Stomach (tissue), 9 donors: ENCODE measurements around the gene ZNF770. TPM values are rescaled to one million over a fixed set of nuclear protein-coding genes. Genes with fewer than 3 reads are reported as not detected.
A peak's percentile ranks its signal among the peaks of the same experiment; 100 is the strongest.

ENCODE experiments used
- DNase-seq, 2 donors: peaks; one replicate each; pipeline versions ENCODE4 v3.0.0 to v3.0.0-alpha.2; 2013 to 2019
- H3K27ac ChIP-seq, 5 donors: fragments of 200-600 bp in 4 of 5; sonication (generic) in 4 of 5; one replicate each; pipeline ENCODE4 v1.5.1; 2013 to 2019; ENCODE audit warnings: mild to moderate bottlenecking in 1 of 5, moderate library complexity in 1 of 5
- H3K27me3 ChIP-seq, 3 donors: fragments of 200-600 bp; sonication (generic); one replicate each; pipeline ENCODE4 v1.5.1; 2017 to 2019; ENCODE audit warnings: mixed run types in 1 of 3
- H3K36me3 ChIP-seq, 4 donors: fragments of 200-600 bp; sonication (generic); 1 replicate in 3 of 4; 2 replicates in 1 of 4; pipeline ENCODE4 v1.5.1; 2016 to 2019
- H3K4me1 ChIP-seq, 4 donors: fragments of 200-600 bp; sonication (generic); one replicate each; pipeline ENCODE4 v1.5.1; 2016 to 2019
- H3K4me3 ChIP-seq, 4 donors: fragments of 200-600 bp; sonication (generic) in 3 of 4; one replicate each; pipeline ENCODE4 v1.5.1; 2016 to 2019; ENCODE audit warnings: mild to moderate bottlenecking in 1 of 4
- H3K9me3 ChIP-seq, 4 donors: fragments of 200-600 bp; sonication (generic); one replicate each; pipeline ENCODE4 v1.5.1; 2016 to 2019
- EP300 ChIP-seq: sonication (generic); formaldehyde crosslinking; IDR thresholded peaks from one replicate; pipeline ENCODE4 v1.6.1; 2017; ENCODE audit warnings: antibody characterized with exemption
- POLR2A ChIP-seq, 4 donors: fragments of 450-650 bp; IDR thresholded peaks; one replicate each; pipeline ENCODE4 v1.6.1; 2016; ENCODE audit warnings: antibody characterized with exemption in 4 of 4, control low read depth in 2 of 4, mild to moderate bottlenecking in 1 of 4, moderate library complexity in 1 of 4
- POLR2AphosphoS5 ChIP-seq, 3 donors: sonication (generic); formaldehyde crosslinking; IDR thresholded peaks; one replicate each; pipeline ENCODE4 v1.6.1; 2016; ENCODE audit warnings: antibody characterized with exemption in 3 of 3
- whole genome bisulfite sequencing, 5 donors: extraction: QIAGEN DNeasy Blood & Tissue Kit in 3 of 5; methylation state at CpG; one replicate each; pipeline versions ENCODE4 v1.1.5 to v1.1.7; 2013 to 2018; 5-methylcytosine and 5-hydroxymethylcytosine counted together
- intact Hi-C: fragments of 100-400 bp; cut with DNase I; formaldehyde crosslinking; loops from one replicate; pipeline ENCODE4 v1.15.1; 2023; ENCODE audit warnings: low total_unique reads
- polyA plus RNA-seq, 3 donors: library from polyadenylated mRNA; stranded (reverse); fragments of 200-250 nt; gene quantifications; one replicate each; pipeline ENCODE4 v1.2.3, GENCODE V29; 2013
- total RNA-seq, 5 donors: library from RNA; depleted of rRNA; stranded (reverse); fragments of >200 nt; gene quantifications; one replicate each; pipeline versions ENCODE4 v1.1.0 to v1.2.3, GENCODE V29; 2014 to 2016
- TF ChIP-seq, protein P1 (sequence below), 7 experiments: fragments of 450-650 bp in 4 of 7; fragments of 200-600 bp in 3 of 7; sonication (generic) in 3 of 7; IDR thresholded peaks; one replicate each; pipeline ENCODE4 v1.5.1; 2016 to 2019; ENCODE audit warnings: antibody characterized with exemption in 7 of 7, control low read depth in 2 of 7, mild to moderate bottlenecking in 1 of 7
- donor health status: healthy with polysubstance abuse.
- donor health status: Bipolar disorder and iron deficiency.
- donor health status: healthy.

Gene ZNF770
- total and polyA plus RNA-seq, 8 donors: 5.3 to 50.9 (median 8.4) TPM

DNA sequence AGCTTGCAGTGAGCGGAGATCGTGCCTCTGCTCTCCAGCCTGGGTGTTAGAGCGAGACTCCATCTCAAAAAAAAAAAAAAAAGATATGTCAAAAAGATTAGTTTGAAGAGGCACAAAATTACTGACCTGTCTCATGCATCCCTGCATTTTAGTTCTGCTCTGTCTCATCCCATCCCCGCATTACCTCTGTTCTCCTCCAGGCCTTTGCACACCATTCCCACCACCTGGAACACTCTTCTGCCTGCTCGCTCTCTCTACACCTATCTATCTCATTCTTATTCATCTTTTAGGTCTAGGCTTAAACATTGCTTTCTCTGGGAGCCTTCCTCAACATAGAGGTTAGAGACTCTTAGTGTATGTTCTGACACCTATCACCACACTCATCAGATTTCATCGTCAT lies 32.9 kb upstream of the ZNF770 start:
- no peaks in the 10 kb centered on the region for H3K9me3 ChIP-seq
- no peaks in the 10 kb centered on the region for H3K27me3 ChIP-seq
- peaks cover 0 to 4% (median 0%) of the 10 kb centered on the region in 4 donors for H3K4me1 ChIP-seq
- H3K4me3 ChIP-seq: no peak overlapping the region
- H3K36me3 ChIP-seq: no peaks in the 10 kb centered on the region
- intact Hi-C loops: no loop called here
- DNase-seq: no peak
- TF ChIP-seq POLR2A (IDR thresholded peaks at IDR 0.05) (no peak), POLR2AphosphoS5 (IDR thresholded peaks at IDR 0.05) (no peak), EP300 (no peak)
- H3K27ac ChIP-seq: no peak overlapping the region
- 89 to 97% (median 93%) methylated on average over 6 of the region's 6 CpGs for WGBS, 5 donors

DNA sequence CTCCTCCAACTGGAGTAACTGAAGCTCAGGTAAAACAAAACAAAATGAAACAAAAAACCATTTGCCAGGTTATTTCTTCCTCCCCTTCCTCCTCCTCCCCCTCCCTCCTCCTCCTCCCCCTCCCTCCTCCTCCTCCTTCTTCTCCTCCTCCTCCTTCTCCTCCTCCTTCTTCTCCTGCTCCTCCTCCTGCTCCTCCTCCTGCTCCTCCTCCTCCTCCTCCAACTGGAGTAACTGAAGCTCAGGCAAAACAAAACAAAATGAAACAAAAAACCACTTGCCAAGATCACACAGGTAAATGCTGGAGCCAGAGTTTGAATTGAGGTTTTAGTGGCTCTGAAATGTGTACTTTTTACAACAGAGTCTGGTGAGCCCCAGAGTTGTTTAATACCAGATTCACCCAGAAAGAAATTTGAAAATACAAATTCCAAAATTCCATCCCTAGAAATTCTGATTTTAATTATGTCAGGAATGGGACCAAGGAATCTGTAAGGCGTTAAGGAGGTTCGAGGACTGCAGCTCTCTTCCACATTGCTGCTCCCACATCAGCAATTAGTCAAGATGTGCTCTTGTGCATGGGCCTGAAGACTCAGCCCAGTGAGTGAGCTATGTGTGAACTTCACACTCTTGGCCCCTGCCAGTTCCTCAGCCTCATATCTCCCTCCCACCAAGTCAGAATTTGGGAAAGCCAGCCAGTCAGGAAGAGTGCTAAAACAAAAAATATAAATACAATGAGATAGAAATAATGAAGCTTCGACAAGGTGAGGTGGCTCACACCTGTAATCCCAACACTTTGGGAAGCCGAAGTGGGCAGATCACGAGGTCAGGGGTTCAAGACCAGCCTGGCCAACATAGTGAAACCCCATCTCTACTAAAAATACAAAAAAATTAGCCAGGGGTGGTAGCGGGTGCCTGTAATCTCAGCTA lies 31.6 kb upstream of the ZNF770 start:
- Histone ChIP-seq H3K27me3 (no peaks in the 10 kb centered on the region), H3K4me1 (peaks cover 0 to 4% (median 0%) of the 10 kb centered on the region in 4 donors), H3K9me3 (no peaks in the 10 kb centered on the region), H3K4me3 (peak overlapping the region in 1 of 4 donors; percentile 19), H3K27ac (no peak overlapping the region), H3K36me3 (no peaks in the 10 kb centered on the region)
- TF ChIP-seq POLR2A (IDR thresholded peaks at IDR 0.05) (no peak), EP300 (no peak)
- TF ChIP-seq, protein P1, sequence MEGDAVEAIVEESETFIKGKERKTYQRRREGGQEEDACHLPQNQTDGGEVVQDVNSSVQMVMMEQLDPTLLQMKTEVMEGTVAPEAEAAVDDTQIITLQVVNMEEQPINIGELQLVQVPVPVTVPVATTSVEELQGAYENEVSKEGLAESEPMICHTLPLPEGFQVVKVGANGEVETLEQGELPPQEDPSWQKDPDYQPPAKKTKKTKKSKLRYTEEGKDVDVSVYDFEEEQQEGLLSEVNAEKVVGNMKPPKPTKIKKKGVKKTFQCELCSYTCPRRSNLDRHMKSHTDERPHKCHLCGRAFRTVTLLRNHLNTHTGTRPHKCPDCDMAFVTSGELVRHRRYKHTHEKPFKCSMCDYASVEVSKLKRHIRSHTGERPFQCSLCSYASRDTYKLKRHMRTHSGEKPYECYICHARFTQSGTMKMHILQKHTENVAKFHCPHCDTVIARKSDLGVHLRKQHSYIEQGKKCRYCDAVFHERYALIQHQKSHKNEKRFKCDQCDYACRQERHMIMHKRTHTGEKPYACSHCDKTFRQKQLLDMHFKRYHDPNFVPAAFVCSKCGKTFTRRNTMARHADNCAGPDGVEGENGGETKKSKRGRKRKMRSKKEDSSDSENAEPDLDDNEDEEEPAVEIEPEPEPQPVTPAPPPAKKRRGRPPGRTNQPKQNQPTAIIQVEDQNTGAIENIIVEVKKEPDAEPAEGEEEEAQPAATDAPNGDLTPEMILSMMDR (IDR thresholded peaks at IDR 0.05): no peak
- DNase-seq: no peak
- WGBS, 5 donors: 74 to 82% (median 79%) methylated on average over 6 of the region's 6 CpGs
- intact Hi-C loops: no loop called here

DNA sequence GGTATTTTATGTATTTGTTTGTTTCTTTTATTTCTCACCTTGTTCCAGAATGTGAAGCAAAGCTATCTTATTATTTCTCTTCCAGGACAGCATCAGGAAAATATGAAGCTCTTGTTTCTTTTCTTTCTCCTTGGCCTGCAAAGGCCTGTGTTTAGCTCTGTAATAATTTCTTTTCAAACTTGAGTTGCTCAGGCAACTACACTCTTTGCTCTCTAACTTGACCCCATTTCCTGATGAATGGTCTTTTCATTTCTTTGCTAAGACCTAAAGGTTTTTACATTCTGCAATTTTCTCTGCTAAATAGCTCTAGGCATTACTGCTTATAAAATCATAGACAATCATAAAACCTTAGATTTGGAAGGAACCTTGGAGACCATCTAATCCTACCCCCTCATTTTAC lies 26.2 kb upstream of the ZNF770 start:
- Histone ChIP-seq H3K27me3 (no peaks in the 10 kb centered on the region), H3K4me1 (no peaks in the 10 kb centered on the region), H3K9me3 (no peaks in the 10 kb centered on the region), H3K27ac (no peak overlapping the region), H3K4me3 (no peak overlapping the region), H3K36me3 (no peaks in the 10 kb centered on the region)
- TF ChIP-seq EP300 (no peak), POLR2A (IDR thresholded peaks at IDR 0.05) (no peak), POLR2AphosphoS5 (IDR thresholded peaks at IDR 0.05) (no peak)
- TF ChIP-seq, protein P1 (IDR thresholded peaks at IDR 0.05): no peak
- DNase-seq: no peak
- intact Hi-C loops: no loop called here

DNA sequence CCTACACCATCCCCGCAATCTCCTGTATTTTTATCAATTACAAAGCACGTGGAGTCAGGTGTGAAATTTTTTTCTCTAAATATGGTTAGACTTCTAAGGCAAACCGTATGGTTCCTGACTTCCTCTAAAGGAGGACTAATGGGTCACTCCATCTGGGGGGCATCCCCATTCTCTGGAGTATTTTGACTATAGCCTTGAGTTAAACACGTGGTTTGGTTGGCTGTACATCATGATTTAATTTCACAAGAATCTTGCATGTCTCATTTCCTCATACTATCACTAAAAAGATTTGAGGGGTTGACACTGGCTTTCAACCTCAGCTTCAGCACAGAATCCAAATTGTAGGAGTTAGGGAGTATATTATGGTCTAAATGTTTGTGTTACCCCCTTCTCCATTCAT lies 25.3 kb upstream of the ZNF770 start:
- no peaks in the 10 kb centered on the region for H3K4me1 ChIP-seq
- no peak for TF ChIP-seq POLR2A (IDR thresholded peaks at IDR 0.05)
- H3K27ac ChIP-seq: no peak overlapping the region
- no peak for DNase-seq
- intact Hi-C loops: no loop called here
- no peaks in the 10 kb centered on the region for H3K9me3 ChIP-seq
- H3K27me3 ChIP-seq: no peaks in the 10 kb centered on the region
- 65 to 83% (median 78%) methylated on average over 4 of the region's 4 CpGs for WGBS, 5 donors
- H3K36me3 ChIP-seq: no peaks in the 10 kb centered on the region
- no peak overlapping the region for H3K4me3 ChIP-seq

GRCh38 chr15:35007397-35007796 lies 19.3 kb upstream of the ZNF770 start:
- H3K4me3 ChIP-seq: no peak overlapping the region
- H3K4me1 ChIP-seq: no peaks in the 10 kb centered on the region
- TF ChIP-seq POLR2A (IDR thresholded peaks at IDR 0.05): no peak
- TF ChIP-seq EP300: no peak
- TF ChIP-seq, protein P1 (IDR thresholded peaks at IDR 0.05): no peak
- TF ChIP-seq POLR2AphosphoS5 (IDR thresholded peaks at IDR 0.05): no peak
- no peaks in the 10 kb centered on the region for H3K27me3 ChIP-seq
- H3K36me3 ChIP-seq: no peaks in the 10 kb centered on the region
- no peaks in the 10 kb centered on the region for H3K9me3 ChIP-seq
- DNase-seq: no peak
- H3K27ac ChIP-seq: no peak overlapping the region
- WGBS, 5 donors: 74 to 90% (median 88%) methylated on average over 2 of the region's 2 CpGs
- intact Hi-C loops: no loop called here
